Activated CD8-positive, alpha-beta T cell treated with anti-CD3 and anti-CD28 coated beads, Interleukin-2, amount 10 ng/mL, durations not matched to agents 7 days and 5 days (primary cell): ENCODE measurements around the gene RTL10. TPM values are rescaled to one million over a fixed set of nuclear protein-coding genes. Genes with fewer than 3 reads are reported as not detected.

ENCODE experiments used
- ATAC-seq: fragments of 150-1000 bp; cut with Tn5 transposase; one replicate; pipeline ENCODE4 v1.10.0; 2021; ENCODE audit warnings: moderate library complexity
- CTCF ChIA-PET: fragments of 350-600 bp; sonication (Branson Sonifier 250); formaldehyde crosslinking; loops from one replicate; lab custom pipeline; 2021; ENCODE audit warnings: antibody characterized with exemption; lab: Charles Lee
- POLR2A ChIA-PET: fragments of 350-600 bp; sonication (Branson Sonifier 250); formaldehyde crosslinking; loops from one replicate; lab custom pipeline; 2021; ENCODE audit warnings: antibody characterized with exemption; lab: Charles Lee
- DNase-seq: peaks from one replicate; pipeline ENCODE4 v3.0.0-alpha.2; 2020
- H3K27ac Mint-ChIP-seq: one replicate; pipeline ENCODE4 v1.8.0; 2021; ENCODE audit warnings: mild to moderate bottlenecking, mixed read lengths
- H3K27me3 Mint-ChIP-seq: one replicate; pipeline ENCODE4 v1.8.0; 2021; ENCODE audit warnings: low read depth, mixed read lengths
- H3K36me3 Mint-ChIP-seq: one replicate; pipeline ENCODE4 v1.8.0; 2021; ENCODE audit warnings: low read depth, mixed read lengths
- H3K4me1 Mint-ChIP-seq: one replicate; pipeline ENCODE4 v1.8.0; 2021; ENCODE audit warnings: low read depth, mixed read lengths
- H3K4me3 Mint-ChIP-seq: one replicate; pipeline ENCODE4 v1.8.0; 2021; ENCODE audit warnings: mild to moderate bottlenecking, mixed read lengths
- H3K9me3 Mint-ChIP-seq: one replicate; pipeline ENCODE4 v1.8.0; 2022; ENCODE audit warnings: mixed read lengths; ENCODE audit not compliant: insufficient read depth
- total RNA-seq, 2 experiments: library from RNA; stranded (reverse); gene quantifications; one replicate each; pipeline ENCODE4 v1.2.3, GENCODE V29; 2021

The RTL10 gene
- total RNA-seq, 2 experiments from 2014 or later = 16.1 to 17.0 TPM

- DNase-seq (no peak), ATAC-seq (no peak)
- peaks cover 9% of the 10 kb centered on the region for H3K4me1 Mint-ChIP-seq
- H3K36me3 Mint-ChIP-seq = no peaks in the 10 kb centered on the region
- no peak overlapping the region for H3K4me3 Mint-ChIP-seq
- ChIA-PET CTCF (interaction anchor here (0.7 kb wide), 1 partner anchor 102 kb away, joined by 3 read pairs; no protein-coding TSS in a partner anchor), POLR2A (interaction anchor here (1.7 kb wide), 1 partner anchor 18 kb away, joined by 3 read pairs; no protein-coding TSS in a partner anchor)
- no peak overlapping the region for H3K27ac Mint-ChIP-seq
- H3K27me3 Mint-ChIP-seq = no peaks in the 10 kb centered on the region
- H3K9me3 Mint-ChIP-seq = no peaks in the 10 kb centered on the region
Measured at GRCh38 chr22:19807914-19808872, 46.5 kb downstream of the RTL10 start.

GRCh38 chr22:19807161-19807913 lies 47.3 kb downstream of the RTL10 start:
- Mint-ChIP-seq H3K27ac (no peak overlapping the region), H3K4me3 (no peak overlapping the region), H3K4me1 (peaks cover 9% of the 10 kb centered on the region), H3K36me3 (no peaks in the 10 kb centered on the region), H3K27me3 (no peaks in the 10 kb centered on the region), H3K9me3 (no peaks in the 10 kb centered on the region)
- CTCF ChIA-PET = no interaction called here
- no peak for DNase-seq
- POLR2A ChIA-PET = interaction anchor here (1.7 kb wide), 1 partner anchor 17 kb away, joined by 3 read pairs; no protein-coding TSS in a partner anchor
- no peak for ATAC-seq

GRCh38 chr22:19806213-19807160 lies 48.2 kb downstream of the RTL10 start:
- Mint-ChIP-seq H3K27me3 (no peaks in the 10 kb centered on the region), H3K9me3 (no peaks in the 10 kb centered on the region), H3K27ac (no peak overlapping the region), H3K36me3 (no peaks in the 10 kb centered on the region), H3K4me3 (no peak overlapping the region), H3K4me1 (peaks cover 9% of the 10 kb centered on the region)
- ATAC-seq (no peak), DNase-seq (no peak)
- ChIA-PET CTCF (no interaction called here), POLR2A (no interaction called here)

GRCh38 chr22:19805821-19806212 lies 48.9 kb downstream of the RTL10 start:
- no peak for ATAC-seq
- POLR2A ChIA-PET = no interaction called here

More at GRCh38 chr22:19805821-19806212, 48.9 kb downstream of the RTL10 start:
- DNase-seq = no peak
- no peak overlapping the region for H3K4me3 Mint-ChIP-seq
- H3K4me1 Mint-ChIP-seq = peaks cover 9% of the 10 kb centered on the region
- no peaks in the 10 kb centered on the region for H3K36me3 Mint-ChIP-seq
- no peaks in the 10 kb centered on the region for H3K27me3 Mint-ChIP-seq
- no peaks in the 10 kb centered on the region for H3K9me3 Mint-ChIP-seq
- CTCF ChIA-PET = no interaction called here
- H3K27ac Mint-ChIP-seq = no peak overlapping the region

Other genes starting within 250 kb of the RTL10 start
- gene SEPTIN5, start 140.4 kb downstream of the RTL10 start, total RNA-seq = under 1 TPM in 1 of 2 experiments, not detected in 1; 0.53 TPM
- not detected for gene GP1BB, start 131.3 kb downstream of the RTL10 start, total RNA-seq
- gene TBX1, start 94.1 kb downstream of the RTL10 start, total RNA-seq = 1 to 10 TPM; 1.2 to 1.5 TPM
- gene GNB1L, start within 50 bp of the RTL10 start, total RNA-seq = 10 to 100 TPM in 1 of 2 experiments, 1 to 10 TPM in 1; 9.7 to 10.3 TPM
- 10 to 100 TPM; 92.8 to 97.1 TPM for gene COMT, start 86.9 kb upstream of the RTL10 start, total RNA-seq
- 10 to 100 TPM; 16.1 to 19.3 TPM for gene TXNRD2, start 86.9 kb upstream of the RTL10 start, total RNA-seq
- 1 to 10 TPM in 1 of 2 experiments, under 1 TPM in 1; 0.86 to 1.4 TPM for gene ARVCF, start 161.9 kb upstream of the RTL10 start, total RNA-seq
- 10 to 100 TPM; 39.1 to 43.3 TPM for gene TANGO2, start 166.2 kb upstream of the RTL10 start, total RNA-seq
- gene DGCR8, start 225.4 kb upstream of the RTL10 start, total RNA-seq = 10 to 100 TPM; 52.3 to 55.2 TPM